Activated T-helper 9 cell treated with anti-CD3 and anti-CD28 coated beads, Interleukin-2, amount 50 U/mL, for 16 hours (primary cell): ENCODE data around the gene DUOXA2.
"Not testable (repeated sequence)": the region's sequence is repeated elsewhere in the genome, so short reads cannot be mapped to it uniquely, and the experiment has no call there.

Source experiments
- DNase-seq: peaks from one replicate; pipeline ENCODE4 v3.0.0-alpha.2; 2020; ENCODE audit warnings: low read depth

The DUOXA2 gene

GRCh38 chr15:45114076-45114750 lies at the start of gene DUOXA2, which contains the start of gene DUOX2:
Gene DUOXA2 (plus strand): TSS chr15:45114326. CDS start chr15:45114606, 280 bp downstream.
Gene DUOX2 (minus strand): TSS chr15:45114172. CDS start chr15:45113411, 761 bp downstream.
- DNase-seq = no peak

DNA sequence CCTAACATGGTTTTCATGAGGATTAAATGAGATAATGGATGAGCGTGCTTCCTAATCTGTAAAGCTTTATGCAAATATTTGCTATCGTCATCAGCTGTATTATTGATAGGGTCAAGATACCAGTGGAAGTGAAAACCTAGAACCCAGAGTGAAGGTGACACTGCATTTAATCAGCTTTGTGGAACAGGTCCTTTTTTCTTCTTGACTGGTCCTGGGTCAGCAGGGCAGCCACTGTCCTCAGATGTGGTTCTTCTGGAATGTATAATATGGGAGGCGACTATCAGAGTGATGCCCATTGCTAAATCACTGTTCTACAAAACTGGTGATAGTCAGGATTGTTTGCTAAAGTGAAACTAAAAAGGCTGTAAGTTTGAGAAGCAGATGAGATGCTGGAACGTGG lies 49.7 kb upstream of the DUOXA2 start:
- no peak for DNase-seq

GRCh38 chr15:45069942-45070360 lies 44.2 kb upstream of the DUOXA2 start:
- not testable (repeated sequence) for DNase-seq

DNA sequence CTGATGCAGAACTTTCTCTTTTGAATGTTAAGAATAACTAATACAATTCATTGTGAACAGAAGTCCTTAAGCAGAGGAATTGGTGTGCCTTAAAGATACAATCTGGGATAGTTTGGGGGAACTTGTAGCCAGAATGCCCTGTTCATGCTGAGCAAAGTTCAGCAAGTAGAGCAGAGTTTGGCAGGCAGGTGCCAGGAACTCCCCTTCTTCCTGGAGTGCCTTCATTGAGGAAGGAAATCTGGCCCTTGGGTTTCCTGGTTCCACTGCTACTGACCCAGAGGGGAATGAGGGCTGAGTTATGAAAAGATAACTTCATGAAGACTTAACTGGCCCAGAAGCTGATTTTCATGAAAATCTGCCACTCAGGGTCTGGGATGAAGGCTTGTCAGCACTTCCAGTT lies 40.5 kb upstream of the DUOXA2 start:
- not testable (repeated sequence) for DNase-seq

- DNase-seq = not testable (repeated sequence)
Measured at GRCh38 chr15:45075440-45076320, 38.4 kb upstream of the DUOXA2 start.

GRCh38 chr15:45077391-45077790 lies 36.7 kb upstream of the DUOXA2 start:
- not testable (repeated sequence) for DNase-seq

DNA sequence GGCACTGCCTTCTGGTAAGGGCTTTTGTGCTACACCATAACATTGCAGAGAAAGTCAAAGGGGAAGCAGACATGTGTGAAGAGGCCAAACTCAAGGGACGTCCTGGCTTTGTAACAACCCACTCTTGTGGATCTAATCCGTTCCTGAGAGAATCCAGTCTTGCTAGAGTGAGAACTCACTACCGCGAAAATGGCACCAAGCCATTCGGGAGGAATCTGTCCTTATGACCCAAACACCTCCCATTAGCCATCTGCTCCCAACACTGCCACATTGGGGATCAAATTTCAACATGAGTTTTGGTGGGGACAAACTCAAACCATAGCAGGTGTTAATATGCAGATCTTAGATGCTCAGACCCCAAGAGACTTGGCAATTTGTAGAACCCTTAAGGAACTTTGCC lies 34.9 kb upstream of the DUOXA2 start:
- not testable (repeated sequence) for DNase-seq

GRCh38 chr15:45079628-45080246 lies 34.4 kb upstream of the DUOXA2 start:
- not testable (repeated sequence) for DNase-seq

DNA sequence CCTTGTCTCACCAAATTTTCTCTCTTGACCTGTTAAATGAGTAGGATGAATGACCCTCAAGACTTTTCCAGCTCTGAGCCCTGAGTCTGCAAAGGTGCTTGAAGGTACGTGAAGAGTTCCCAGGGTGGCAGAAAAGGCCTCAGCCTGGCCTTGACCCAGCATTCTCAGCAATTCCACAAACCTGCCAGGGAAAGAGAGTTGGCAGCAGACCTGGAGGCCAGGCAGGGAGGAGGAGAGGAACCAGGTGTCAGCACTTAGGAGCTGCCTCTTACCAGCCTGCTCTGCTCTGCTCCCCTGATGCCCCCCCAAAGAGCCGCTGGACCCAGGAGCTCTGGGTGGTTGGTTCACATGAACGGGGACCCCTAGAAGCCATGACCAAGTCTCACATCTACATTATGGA lies 33.5 kb upstream of the DUOXA2 start:
- not testable (repeated sequence) for DNase-seq

GRCh38 chr15:45082412-45082811 lies 31.7 kb upstream of the DUOXA2 start:
- DNase-seq = not testable (repeated sequence)

DNA sequence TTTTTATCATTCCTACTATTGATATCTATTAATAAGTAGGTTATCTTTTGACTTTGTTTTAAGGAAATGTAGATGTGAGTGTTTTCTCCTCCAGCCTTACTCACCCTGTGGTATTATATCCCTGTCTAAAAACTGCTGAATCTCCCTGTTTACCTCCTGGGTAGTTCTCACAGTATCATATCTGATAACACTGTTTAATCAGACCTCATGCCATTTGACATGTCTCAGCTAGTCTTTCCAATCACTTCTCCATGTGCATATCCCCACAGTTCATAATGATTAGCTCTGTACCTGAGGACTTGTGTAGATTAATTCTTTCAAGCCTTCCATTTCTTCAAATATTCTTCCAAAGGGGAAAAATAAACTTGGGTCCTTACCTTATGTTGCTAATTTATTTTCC lies 30.9 kb upstream of the DUOXA2 start:
- no peak for DNase-seq

GRCh38 chr15:45084163-45084562 lies 30.0 kb upstream of the DUOXA2 start:
- DNase-seq = no peak

DNA sequence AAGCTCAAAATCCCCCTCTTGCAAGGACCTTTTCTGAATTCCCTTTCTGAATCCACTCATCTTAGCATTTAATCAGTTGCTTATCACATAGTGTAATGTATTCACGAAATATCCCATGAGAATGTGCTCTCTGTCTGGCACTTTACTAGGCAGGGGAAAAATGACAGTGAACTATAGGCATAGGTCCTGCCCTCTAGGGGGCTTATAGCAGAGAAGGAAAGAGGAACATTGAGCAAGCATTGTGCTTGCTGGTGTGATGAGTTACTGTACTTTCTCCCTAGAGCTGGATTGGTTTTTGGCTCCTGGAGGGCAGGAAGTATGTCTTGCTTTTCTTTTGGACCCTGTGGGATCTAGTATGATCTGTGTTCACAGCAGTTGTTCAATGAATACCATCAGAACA lies 26.6 kb upstream of the DUOXA2 start:
- no peak for DNase-seq

DNA sequence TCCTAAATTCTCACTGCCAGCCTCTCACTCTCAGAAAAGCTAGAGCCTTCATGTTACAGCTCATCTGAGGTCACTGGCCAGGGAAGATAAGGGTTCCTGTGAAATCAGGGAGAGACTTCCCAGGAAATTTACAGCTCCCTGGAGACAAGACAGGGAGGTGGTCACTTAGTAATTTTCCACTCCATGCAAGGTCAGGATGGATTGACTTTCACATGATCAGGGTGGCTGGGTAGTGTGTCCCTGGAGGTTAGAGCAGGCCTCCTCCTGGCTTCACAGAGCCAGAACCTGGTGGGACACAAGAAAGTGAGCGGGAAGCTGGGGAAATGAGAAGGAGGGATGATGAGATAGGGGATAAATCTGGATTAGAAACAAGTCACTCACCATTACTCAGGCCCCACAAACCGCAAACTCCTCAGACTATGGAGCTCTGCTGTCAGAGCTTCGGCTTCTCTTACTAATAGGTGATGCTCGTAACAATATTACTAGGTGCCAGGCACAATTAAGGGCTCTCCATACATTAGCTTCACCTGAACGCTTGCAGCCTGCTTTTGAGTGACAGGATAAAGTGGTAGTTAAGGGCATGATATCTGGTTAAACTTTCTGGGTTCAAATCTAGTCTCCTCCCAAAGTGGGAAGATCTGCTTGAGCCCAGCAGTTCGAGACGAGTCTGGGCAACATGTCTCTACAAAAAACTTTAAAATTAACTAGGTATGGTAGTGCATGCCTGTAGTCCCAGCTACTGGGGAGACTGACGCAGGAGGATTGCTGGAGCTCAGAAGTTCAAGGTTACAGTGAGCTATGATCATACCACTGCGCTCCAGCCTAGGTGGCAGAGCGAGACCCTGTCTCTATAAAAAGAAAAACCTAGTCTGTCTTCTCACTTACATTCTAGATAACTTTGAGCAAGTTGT lies 25.1 kb upstream of the DUOXA2 start:
- no peak for DNase-seq

DNA sequence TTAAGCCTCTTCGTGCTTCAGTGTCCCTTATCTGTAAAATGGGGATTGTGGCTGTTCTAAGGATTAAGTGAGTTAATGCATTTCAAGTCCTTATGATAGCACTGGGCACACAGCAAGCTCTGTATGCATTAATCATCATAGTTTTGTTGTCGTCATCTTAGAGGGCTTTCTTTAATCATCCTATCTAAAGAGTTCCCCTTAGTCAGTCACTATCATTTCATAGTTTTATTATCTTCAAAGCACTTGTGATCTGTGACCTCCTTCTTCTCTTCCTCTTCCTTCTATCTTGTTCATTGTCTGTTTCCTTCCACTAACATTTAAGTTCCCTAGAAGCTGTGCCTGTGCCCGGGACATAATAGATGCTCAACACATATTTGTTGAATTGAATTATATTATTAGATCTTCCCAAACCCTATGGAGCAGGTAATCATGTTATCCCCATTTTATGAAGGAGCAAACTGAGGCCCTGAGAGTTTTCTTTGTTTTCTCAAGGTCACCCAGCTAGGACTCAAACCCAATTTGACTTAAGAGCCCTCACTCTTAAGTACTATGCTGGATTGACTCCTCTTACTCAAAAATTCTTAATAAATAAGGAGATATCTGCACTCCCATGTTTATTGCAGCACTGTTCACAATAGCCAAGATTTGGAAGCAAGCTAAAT lies 24.3 kb upstream of the DUOXA2 start:
- DNase-seq = no peak

- no peak for DNase-seq
Measured at GRCh38 chr15:45091161-45091560, 23.0 kb upstream of the DUOXA2 start.

DNA sequence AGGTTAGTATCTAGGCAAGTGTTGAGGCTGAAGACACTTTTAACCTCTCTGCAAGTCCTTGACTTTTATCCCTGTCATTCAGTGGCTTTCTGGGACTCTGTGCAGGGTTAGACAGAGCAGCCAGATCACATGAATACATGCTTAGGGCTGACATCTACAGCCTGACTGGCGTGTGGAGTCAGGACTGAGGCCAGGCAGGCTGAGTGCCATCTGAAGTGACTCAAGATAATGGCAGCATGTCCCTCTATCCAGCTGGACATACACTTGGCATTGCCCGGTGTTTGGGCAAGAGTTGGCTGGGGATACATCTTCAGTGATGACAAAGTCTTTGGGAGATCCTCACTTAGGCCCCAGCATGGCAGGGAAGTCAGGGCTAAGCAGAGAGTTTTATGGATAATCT lies 22.6 kb upstream of the DUOXA2 start:
- DNase-seq = no peak

GRCh38 chr15:45093013-45093412 lies 21.1 kb upstream of the DUOXA2 start:
- no peak for DNase-seq

- no peak for DNase-seq
Measured at GRCh38 chr15:45093622-45094357, 20.3 kb upstream of the DUOXA2 start.

GRCh38 chr15:45094358-45094730 lies 19.8 kb upstream of the DUOXA2 start:
- DNase-seq = no peak
